Lower lobe of right lung (tissue), 2 donors: ENCODE data around the gene KCNQ1. TPM values are rescaled to one million over a fixed set of nuclear protein-coding genes. Genes with fewer than 3 reads are reported as not detected.

Source experiments
- ATAC-seq, 2 donors: fragments of 200-7000 bp; cut with Tn5 transposase; one replicate each; pipeline ENCODE4 v1.9.1; 2020 to 2022; ENCODE audit warnings: mild to moderate bottlenecking in 2 of 2, moderate library complexity in 2 of 2
- DNase-seq: peaks from one replicate; pipeline ENCODE4 v3.0.0-alpha.2; 2020
- H3K27ac ChIP-seq: fragments of 200-600 bp; one replicate; pipeline ENCODE4 v1.8.0; 2022
- H3K27me3 ChIP-seq: fragments of 200-600 bp; one replicate; pipeline ENCODE4 v1.8.0; 2022; ENCODE audit warnings: low read depth
- H3K36me3 ChIP-seq: fragments of 200-600 bp; one replicate; pipeline ENCODE4 v1.8.0; 2022; ENCODE audit warnings: mild to moderate bottlenecking
- H3K4me1 ChIP-seq: fragments of 200-600 bp; one replicate; pipeline ENCODE4 v1.8.0; 2022
- H3K4me3 ChIP-seq: fragments of 200-600 bp; one replicate; pipeline ENCODE4 v1.8.0; 2022; ENCODE audit warnings: mild to moderate bottlenecking
- H3K9me3 ChIP-seq: fragments of 200-600 bp; one replicate; pipeline ENCODE4 v1.8.0; 2022
- CTCF ChIP-seq: fragments of 200-600 bp; IDR thresholded peaks from one replicate; pipeline ENCODE4 v1.8.0; 2022; ENCODE audit warnings: antibody characterized with exemption, mild to moderate bottlenecking
- intact Hi-C: fragments of 100-400 bp; cut with DNase I; formaldehyde crosslinking; loops from one replicate; pipeline ENCODE4 v1.11.0; 2022
- total RNA-seq: library from RNA; stranded (reverse); fragmentation: NEBNext Ultra II Directional; extraction: Animal tissue kit (Norgen Biotek cat#: 25700); gene quantifications from one replicate; pipeline ENCODE4 v1.2.1, GENCODE V29; 2021
- donor health status: DM: no; HTN: yes; CAD: no; lungs with severe emphysema.

The KCNQ1 gene
- total RNA-seq, 1 donor from 2014 or later, result 51.0 TPM

GRCh38 chr11:2889362-2890273 lies 444.8 kb downstream of the KCNQ1 start:
- Histone ChIP-seq H3K4me1 (peaks cover 47% of the 10 kb centered on the region), H3K9me3 (no peaks in the 10 kb centered on the region), H3K27me3 (no peaks in the 10 kb centered on the region), H3K4me3 (no peak overlapping the region), H3K27ac (no peak overlapping the region), H3K36me3 (no peaks in the 10 kb centered on the region)
- no peak for DNase-seq
- no peak for ATAC-seq
- intact Hi-C loops, result loop anchor here (5.0 to 10.0 kb wide), 2 partner anchors 357 to 445 kb away; partner anchors contain the start of genes KCNQ1 and TRPM5
- TF ChIP-seq CTCF, result no peak

GRCh38 chr11:2890466-2891294 lies 445.9 kb downstream of the KCNQ1 start:
- peak; percentile 81 for DNase-seq
- intact Hi-C loops, result loop anchor here (5.0 to 10.0 kb wide), 2 partner anchors 358 to 446 kb away; partner anchors contain the start of genes KCNQ1 and TRPM5
- ATAC-seq, result peak; percentile 34 to 37

DNA sequence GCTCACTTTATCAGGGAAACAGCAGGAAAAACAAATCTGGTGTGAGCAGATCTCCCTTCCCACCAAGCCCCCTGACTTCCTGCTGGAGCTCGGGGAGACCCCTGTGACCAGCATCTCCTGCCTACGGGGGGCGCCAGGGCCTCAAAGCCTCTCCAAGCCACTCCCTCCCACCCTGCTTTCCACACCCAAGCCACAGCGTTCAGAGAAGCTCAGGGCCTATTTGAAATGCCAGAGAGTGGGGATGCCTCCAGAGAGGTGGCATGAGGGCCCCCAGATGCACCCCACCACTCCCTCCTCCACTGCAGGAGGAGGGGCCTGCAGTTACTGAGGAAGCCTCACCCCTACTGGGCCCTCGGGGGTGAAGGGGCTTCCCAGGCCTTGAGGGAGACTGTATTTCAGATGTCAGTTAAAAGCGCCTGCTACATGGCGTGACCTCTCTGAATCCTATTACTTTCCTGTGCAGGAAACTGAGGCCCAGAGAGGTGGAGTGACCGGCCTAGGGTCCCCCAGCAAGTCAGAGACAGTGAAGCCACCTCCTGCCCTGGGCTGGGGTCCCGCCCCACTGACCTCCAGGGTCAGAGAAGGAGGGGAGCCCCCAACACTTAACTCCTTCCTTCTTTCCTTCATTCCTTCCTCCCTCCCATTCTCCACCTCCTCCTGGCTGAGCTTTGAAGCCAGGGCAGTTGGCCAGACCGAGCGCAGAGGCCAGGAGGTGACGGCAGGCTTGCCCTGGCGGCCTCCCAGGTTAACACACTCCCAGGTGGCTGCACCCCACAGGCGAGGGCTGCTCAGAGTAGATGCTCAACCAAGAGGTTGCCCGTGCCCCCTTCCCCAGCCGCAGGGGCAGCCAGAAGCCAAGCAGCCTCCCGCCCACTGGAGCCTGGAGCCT lies 446.8 kb downstream of the KCNQ1 start:
- TF ChIP-seq CTCF, result no peak
- Histone ChIP-seq H3K4me1 (peaks cover 38% of the 10 kb centered on the region), H3K27me3 (no peaks in the 10 kb centered on the region), H3K27ac (peak overlapping the region; percentile 72), H3K36me3 (no peaks in the 10 kb centered on the region), H3K4me3 (peak overlapping the region; percentile 56), H3K9me3 (no peaks in the 10 kb centered on the region)
- DNase-seq (peak; percentile 77), ATAC-seq (no peak)
- intact Hi-C loops, result loop anchor here (5.0 to 10.0 kb wide), 2 partner anchors 359 to 447 kb away; partner anchors contain the start of genes KCNQ1 and TRPM5

More at GRCh38 chr11:2890466-2891294, 445.9 kb downstream of the KCNQ1 start:
- Histone ChIP-seq H3K4me1 (peaks cover 42% of the 10 kb centered on the region), H3K36me3 (no peaks in the 10 kb centered on the region), H3K27me3 (no peaks in the 10 kb centered on the region), H3K27ac (no peak overlapping the region), H3K9me3 (no peaks in the 10 kb centered on the region), H3K4me3 (no peak overlapping the region)
- TF ChIP-seq CTCF, result no peak

- H3K4me1 ChIP-seq, result peaks cover 37% of the 10 kb centered on the region
- no peaks in the 10 kb centered on the region for H3K36me3 ChIP-seq
- no peaks in the 10 kb centered on the region for H3K27me3 ChIP-seq
- H3K27ac ChIP-seq, result peak overlapping the region; percentile 72
- peak overlapping the region; percentile 56 for H3K4me3 ChIP-seq
- intact Hi-C loops, result loop anchor here (5.0 to 10.0 kb wide), 2 partner anchors 360 to 448 kb away; partner anchors contain the start of genes KCNQ1 and TRPM5
- peak; percentile 59 to 68 for ATAC-seq
- H3K9me3 ChIP-seq, result no peaks in the 10 kb centered on the region
- no peak for DNase-seq
- peak; percentile 91 for TF ChIP-seq CTCF
Measured at GRCh38 chr11:2892215-2892966, 447.6 kb downstream of the KCNQ1 start.
